AG09319 (cell line): ENCODE measurements around the gene CDKL5.
"Not testable (repeated sequence)": the region's sequence is repeated elsewhere in the genome, so short reads cannot be mapped to it uniquely, and the experiment has no call there.

Experiments
- DNase-seq: peaks from one replicate; pipeline ENCODE4 v3.0.0-alpha.2; 2010; ENCODE audit warnings: low read depth; ENCODE audit errors: extremely low read depth
- CTCF ChIP-seq: IDR thresholded peaks from 2 replicates; pipeline ENCODE4 v1.5.1; 2011; ENCODE audit warnings: low read depth, mild to moderate bottlenecking, inconsistent platforms, low read length, moderate library complexity

Gene CDKL5

GRCh38 chrX:18410038-18410437 is 15.4 kb upstream of the CDKL5 start:
- TF ChIP-seq CTCF, result peak; percentile 15; the same call in 1 of the 2 replicates
- DNase-seq, result no peak

GRCh38 chrX:18415386-18415785 is 10.0 kb upstream of the CDKL5 start:
- no peak for DNase-seq
- TF ChIP-seq CTCF, result no peak

- no peak for TF ChIP-seq CTCF
- peak; percentile 49 for DNase-seq
Observed at GRCh38 chrX:18422325-18422724, 3.1 kb upstream of the CDKL5 start.

GRCh38 chrX:18422886-18423285 is 2.5 kb upstream of the CDKL5 start:
- TF ChIP-seq CTCF, result no peak
- no peak for DNase-seq

GRCh38 chrX:18424482-18425198 is 768 bp upstream of the CDKL5 start:
- no peak for TF ChIP-seq CTCF
- DNase-seq, result no peak

GRCh38 chrX:18426004-18426320 is 554 bp downstream of the CDKL5 start:
- no peak for TF ChIP-seq CTCF
- DNase-seq, result no peak

GRCh38 chrX:18428006-18428405 is 2.6 kb downstream of the CDKL5 start:
- DNase-seq, result no peak
- TF ChIP-seq CTCF, result no peak

- DNase-seq, result not testable (repeated sequence)
Observed at GRCh38 chrX:18433288-18433687, 7.9 kb downstream of the CDKL5 start.
